Natural killer cell (primary cell): ENCODE data around the gene DUS2. TPM values are rescaled to one million over a fixed set of nuclear protein-coding genes. Genes with fewer than 3 reads are reported as not detected.

ENCODE experiments used
- ATAC-seq, 3 donors: fragments of 150-1000 bp in 2 of 3; fragments of 200-7000 bp in 1 of 3; cut with Tn5 transposase; 1 replicate in 1 of 3; 2 replicates in 2 of 3; pipeline ENCODE4 v1.10.0; 2021; ENCODE audit warnings: mild to moderate bottlenecking in 2 of 3, moderate library complexity in 2 of 3
- DNase-seq, 2 donors: peaks; one replicate each; pipeline versions ENCODE4 v3.0.0 to v3.0.0-alpha.2; 2013 to 2021; ENCODE audit warnings: mixed read lengths in 1 of 2
- H3K27ac ChIP-seq: one replicate; pipeline ENCODE4 v1.5.1; 2013; ENCODE audit warnings: mild to moderate bottlenecking, low read length
- H3K27me3 ChIP-seq: one replicate; pipeline ENCODE4 v1.6.1; 2013; ENCODE audit warnings: low read length; ENCODE audit not compliant: control insufficient read depth, insufficient read depth
- H3K36me3 ChIP-seq: one replicate; pipeline ENCODE4 v1.6.1; 2013; ENCODE audit warnings: low read length; ENCODE audit not compliant: control insufficient read depth, insufficient read depth
- H3K4me1 ChIP-seq: one replicate; pipeline ENCODE4 v1.6.1; 2013; ENCODE audit warnings: low read length; ENCODE audit not compliant: control insufficient read depth, insufficient read depth
- H3K4me3 ChIP-seq: one replicate; pipeline ENCODE4 v1.5.1; 2013; ENCODE audit warnings: low read length
- H3K9me3 ChIP-seq: one replicate; pipeline ENCODE4 v1.6.1; 2013; ENCODE audit warnings: low read length; ENCODE audit not compliant: control insufficient read depth, insufficient read depth
- H3K27ac Mint-ChIP-seq, 2 donors: one replicate each; pipeline ENCODE4 v1.8.0; 2022; ENCODE audit warnings: mild to moderate bottlenecking in 2 of 2, mixed read lengths in 2 of 2, moderate library complexity in 1 of 2
- H3K27me3 Mint-ChIP-seq, 2 donors: one replicate each; pipeline ENCODE4 v1.8.0; 2022; ENCODE audit warnings: low read depth in 2 of 2, mixed read lengths in 2 of 2
- H3K36me3 Mint-ChIP-seq: one replicate; pipeline ENCODE4 v1.8.0; 2022; ENCODE audit warnings: mixed read lengths
- H3K4me1 Mint-ChIP-seq, 2 donors: one replicate each; pipeline ENCODE4 v1.8.0; 2022; ENCODE audit warnings: mixed read lengths in 2 of 2
- H3K4me3 Mint-ChIP-seq: one replicate; pipeline ENCODE4 v1.8.0; 2022; ENCODE audit warnings: mild to moderate bottlenecking, moderate library complexity, mixed read lengths
- H3K9me3 Mint-ChIP-seq, 2 donors: one replicate each; pipeline ENCODE4 v1.8.0; 2022; ENCODE audit warnings: mixed read lengths in 2 of 2
- CTCF ChIP-seq: fragments of 200-600 bp; IDR thresholded peaks from one replicate; pipeline ENCODE4 v1.8.0; 2022; ENCODE audit warnings: antibody characterized with exemption
- WGBS: methylation state at CpG from one replicate; pipeline ENCODE4 v1.1.7; 2013; ENCODE audit warnings: missing lambda C conversion rate; ENCODE audit not compliant: insufficient coverage; 5-methylcytosine and 5-hydroxymethylcytosine counted together
- intact Hi-C: fragments of 100-400 bp; cut with micrococcal nuclease; formaldehyde crosslinking; loops from one replicate; pipeline ENCODE4 v1.14.2; 2022
- total RNA-seq, 4 donors: library from RNA; stranded (reverse); fragments of 120-200 nt in 1 of 4; gene quantifications; one replicate each; pipeline versions ENCODE4 v1.2.3 to v1.2.4, GENCODE V29; 2013 to 2022

Gene DUS2
- total RNA-seq, 3 donors from 2014 or later (not counting 1 experiment from before 2014, with no cell fraction given) = 21.6 to 24.2 (median 22.7) TPM

GRCh38 chr16:68126395-68126794 is 103.3 kb downstream of the DUS2 start:
- DNase-seq (no peak), ATAC-seq (no peak)
- no peak overlapping the region for H3K27ac ChIP-seq
- intact Hi-C loops = no loop called here
- no peaks in the 10 kb centered on the region for H3K9me3 ChIP-seq
- no peak for TF ChIP-seq CTCF
- peaks cover 23% of the 10 kb centered on the region for H3K4me1 ChIP-seq
- Mint-ChIP-seq H3K4me1 (peaks cover 56 to 60% of the 10 kb centered on the region in 2 donors), H3K27ac (peak overlapping the region; percentile 68 to 78), H3K27me3 (no peaks in the 10 kb centered on the region), H3K36me3 (no peaks in the 10 kb centered on the region), H3K9me3 (no peaks in the 10 kb centered on the region), H3K4me3 (no peak overlapping the region)
- no peaks in the 10 kb centered on the region for H3K27me3 ChIP-seq
- whole genome bisulfite sequencing = 65% methylated on average over 2 of the region's 2 CpGs
- H3K4me3 ChIP-seq = no peak overlapping the region
- peaks cover 22% of the 10 kb centered on the region for H3K36me3 ChIP-seq

- no peaks in the 10 kb centered on the region for H3K9me3 Mint-ChIP-seq
- no peak overlapping the region for H3K4me3 ChIP-seq
- no peaks in the 10 kb centered on the region for H3K27me3 ChIP-seq
- H3K27me3 Mint-ChIP-seq = no peaks in the 10 kb centered on the region
- intact Hi-C loops = no loop called here
- H3K4me1 Mint-ChIP-seq = peaks cover 63% of the 10 kb centered on the region in 2 donors
- no peak overlapping the region for H3K27ac ChIP-seq
- H3K27ac Mint-ChIP-seq = peak overlapping the region; percentile 59 to 78
- no peak for DNase-seq
- TF ChIP-seq CTCF = no peak
- H3K9me3 ChIP-seq = no peaks in the 10 kb centered on the region
- no peak for ATAC-seq
- no peak overlapping the region for H3K4me3 Mint-ChIP-seq
- 92% methylated on average over 5 of the region's 6 CpGs for WGBS
- peaks cover 26% of the 10 kb centered on the region for H3K36me3 ChIP-seq
- peaks cover 17% of the 10 kb centered on the region for H3K4me1 ChIP-seq
- H3K36me3 Mint-ChIP-seq = no peaks in the 10 kb centered on the region
These were observed 105.7 kb downstream of the DUS2 start for GRCh38 chr16:68128577-68129305.

Other genes starting within 250 kb of the DUS2 start
- 10 to 100 TPM; 20.9 to 25.8 (median 24.5) TPM for gene RANBP10, start 216.7 kb upstream of the DUS2 start, total RNA-seq
- under 1 TPM in 2 of 3 donors, not detected in 1; 0.15 to 0.68 TPM for gene TSNAXIP1, start 216.4 kb upstream of the DUS2 start, total RNA-seq
- gene THAP11, start 181.0 kb upstream of the DUS2 start, total RNA-seq = 10 to 100 TPM; 25.5 to 35.8 (median 30.3) TPM
- gene NUTF2, start 176.4 kb upstream of the DUS2 start, total RNA-seq = 10 to 100 TPM; 43.2 to 47.1 (median 43.3) TPM
- 10 to 100 TPM; 68.6 to 81.3 (median 78.9) TPM for gene CENPT, start 175.6 kb upstream of the DUS2 start, total RNA-seq
- gene EDC4, start 150.2 kb upstream of the DUS2 start, total RNA-seq = 100 to 1,000 TPM in 2 of 3 donors, 10 to 100 TPM in 1; 91.9 to 111 (median 105) TPM
- 1 to 10 TPM in 1 of 3 donors, under 1 TPM in 1, not detected in 1; 0.70 to 1.3 TPM for gene NRN1L, start 138.4 kb upstream of the DUS2 start, total RNA-seq
- 10 to 100 TPM; 16.8 to 24.7 (median 19.5) TPM for gene PSKH1, start 130.0 kb upstream of the DUS2 start, total RNA-seq
- gene CTRL, start 91.4 kb upstream of the DUS2 start, total RNA-seq = 10 to 100 TPM; 14.3 to 17.2 (median 15.0) TPM
- 100 to 1,000 TPM; 237 to 247 (median 243) TPM for gene PSMB10, start 86.4 kb upstream of the DUS2 start, total RNA-seq
- gene LCAT, start 79.2 kb upstream of the DUS2 start, total RNA-seq = 10 to 100 TPM in 2 of 3 donors, 1 to 10 TPM in 1; 7.1 to 12.4 (median 11.5) TPM
- gene SLC12A4, start 54.6 kb upstream of the DUS2 start, total RNA-seq = 10 to 100 TPM; 30.0 to 47.0 (median 30.5) TPM
- gene DPEP3, start 42.8 kb upstream of the DUS2 start, total RNA-seq = under 1 TPM; 0.53 to 1.00 (median 0.96) TPM
- 10 to 100 TPM; 47.2 to 64.1 (median 61.8) TPM for gene DPEP2, start 23.8 kb upstream of the DUS2 start, total RNA-seq
- not detected for gene DPEP2NB, start 7.4 kb upstream of the DUS2 start, total RNA-seq
- gene DDX28, start 52 bp upstream of the DUS2 start, total RNA-seq = 10 to 100 TPM; 17.4 to 19.0 (median 17.9) TPM
- gene NFATC3, start 62.1 kb downstream of the DUS2 start, total RNA-seq = 100 to 1,000 TPM; 241 to 282 (median 263) TPM
- not detected for gene ESRP2, start 212.8 kb downstream of the DUS2 start, total RNA-seq
- 10 to 100 TPM in 2 of 3 donors, 1 to 10 TPM in 1; 5.6 to 13.0 (median 12.7) TPM for gene PLA2G15, start 222.1 kb downstream of the DUS2 start, total RNA-seq
- gene SLC7A6, start 241.2 kb downstream of the DUS2 start, total RNA-seq = 10 to 100 TPM; 46.6 to 84.9 (median 69.6) TPM